SH-SY5Y (cell line): ENCODE measurements around the gene CDK10.

ENCODE experiments used
- GATA2 ChIP-seq: IDR thresholded peaks from 2 replicates; pipeline ENCODE4 v1.6.1; 2011; ENCODE audit warnings: mild to moderate bottlenecking, low read depth, low read length
- GATA3 ChIP-seq: IDR thresholded peaks from 2 replicates; pipeline ENCODE4 v1.6.1; 2011; ENCODE audit warnings: low read depth, mild to moderate bottlenecking, low read length, moderate library complexity

GRCh38 chr16:89645122-89645521 lies 41.4 kb upstream of the CDK10 start:
- TF ChIP-seq GATA3 (no peak), GATA2 (no peak)
